GM21423 (cell line): ENCODE data around the gene PAQR7.
A peak's percentile ranks its signal among the peaks of the same experiment; 100 is the strongest.

Source experiments
- ATAC-seq: cut with Tn5 transposase; IDR thresholded peaks from one replicate; pipeline ENCODE4 v1.9.1; 2021; ENCODE audit warnings: mild to moderate bottlenecking, moderate library complexity; ENCODE audit not compliant: unreplicated experiment

The PAQR7 gene

DNA sequence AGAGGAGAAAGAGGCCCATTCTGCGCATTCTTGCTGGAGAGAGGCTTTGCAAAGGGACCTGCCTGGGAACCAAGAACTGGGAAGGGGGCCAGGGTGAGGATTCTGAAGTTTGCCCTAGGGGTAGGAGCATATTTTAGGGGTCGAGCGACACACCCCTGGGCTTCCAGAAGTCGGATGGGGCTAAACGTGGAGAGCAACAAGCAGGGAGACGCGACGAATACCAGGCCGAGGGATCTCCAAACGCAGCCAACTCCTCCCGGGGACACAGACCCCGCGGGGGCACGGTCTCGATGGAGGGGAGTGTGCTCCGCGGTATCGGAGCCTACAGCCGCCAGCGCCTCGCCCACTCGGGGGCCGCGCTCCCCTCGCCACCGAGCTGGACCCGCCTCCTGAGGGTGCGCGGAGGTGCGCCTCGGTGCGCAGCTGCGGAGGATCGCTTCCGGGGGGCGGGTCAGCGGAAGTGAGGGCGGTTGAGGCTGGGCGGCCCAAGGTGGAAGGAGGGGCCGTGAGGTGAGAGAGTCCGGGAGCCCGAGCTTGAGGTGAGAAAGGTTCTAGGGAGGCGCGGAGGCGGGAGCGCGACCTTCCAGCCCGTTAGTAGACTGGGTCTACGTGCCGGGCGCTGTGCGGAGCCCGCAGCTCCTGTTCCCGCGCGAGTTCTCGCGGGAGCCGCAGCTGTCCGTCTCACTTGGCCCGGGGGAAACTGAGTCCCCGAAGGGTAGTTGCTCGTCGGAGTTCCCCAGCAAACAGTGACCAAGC lies 55.8 kb downstream of the PAQR7 start, which contains the start of gene MTFR1L:
Gene MTFR1L (plus strand): TSS at position 464 of the 756 bp plus-strand sequence. CDS start 3,151 bp downstream, outside the sequence.
- ATAC-seq: peak; percentile 76

DNA sequence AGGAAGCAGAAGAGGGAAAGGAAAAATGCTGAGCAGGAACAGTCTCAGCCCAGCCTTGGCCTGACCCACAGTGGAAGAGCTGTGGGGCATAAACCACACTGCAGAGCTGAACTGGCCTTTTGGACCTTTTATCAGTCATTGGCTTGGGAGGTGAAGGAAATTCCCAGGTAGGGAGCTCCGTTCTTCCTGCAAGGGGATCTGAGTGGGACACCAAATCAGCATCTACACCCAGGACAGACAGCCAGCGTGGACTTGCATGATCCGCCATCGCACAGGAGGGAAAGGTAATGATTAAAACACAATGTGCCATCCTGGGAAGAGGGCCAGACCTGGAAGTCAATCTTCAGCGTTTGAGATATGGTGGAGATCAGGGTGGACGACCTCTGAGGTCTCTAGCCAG lies 56.9 kb downstream of the PAQR7 start:
- no peak for ATAC-seq

DNA sequence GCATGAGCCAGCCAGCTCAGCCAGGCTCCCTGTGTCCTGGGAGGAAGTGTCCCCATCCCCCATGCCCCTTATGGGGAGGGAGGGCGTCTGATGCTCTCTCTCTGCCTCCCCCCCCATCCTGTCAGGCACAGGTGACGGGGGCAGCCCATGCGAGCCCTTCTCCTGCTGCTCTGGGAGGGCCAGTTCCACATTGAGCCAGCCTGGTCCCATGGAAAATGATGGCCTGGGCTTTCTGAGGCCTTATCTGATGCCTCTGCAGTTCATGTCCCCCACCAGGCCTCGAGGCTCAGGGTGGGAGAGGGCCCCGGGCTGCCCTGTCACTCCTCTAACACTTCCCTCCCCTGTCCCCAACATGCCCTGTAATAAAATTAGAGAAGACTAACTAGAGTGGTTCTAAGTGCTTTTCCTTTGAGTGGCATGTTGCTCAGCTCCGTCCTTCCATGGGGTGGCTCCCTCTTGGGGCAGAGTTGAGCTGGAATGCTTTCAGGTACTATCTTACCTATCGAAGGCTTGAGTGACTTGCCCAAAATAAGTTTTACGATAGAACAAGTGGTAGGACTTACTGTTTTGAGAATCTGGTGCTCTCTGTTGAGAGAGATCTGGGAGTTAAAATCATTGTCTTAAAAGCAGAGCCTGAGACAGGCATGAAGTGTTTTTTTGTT lies 57.5 kb downstream of the PAQR7 start:
- no peak for ATAC-seq

DNA sequence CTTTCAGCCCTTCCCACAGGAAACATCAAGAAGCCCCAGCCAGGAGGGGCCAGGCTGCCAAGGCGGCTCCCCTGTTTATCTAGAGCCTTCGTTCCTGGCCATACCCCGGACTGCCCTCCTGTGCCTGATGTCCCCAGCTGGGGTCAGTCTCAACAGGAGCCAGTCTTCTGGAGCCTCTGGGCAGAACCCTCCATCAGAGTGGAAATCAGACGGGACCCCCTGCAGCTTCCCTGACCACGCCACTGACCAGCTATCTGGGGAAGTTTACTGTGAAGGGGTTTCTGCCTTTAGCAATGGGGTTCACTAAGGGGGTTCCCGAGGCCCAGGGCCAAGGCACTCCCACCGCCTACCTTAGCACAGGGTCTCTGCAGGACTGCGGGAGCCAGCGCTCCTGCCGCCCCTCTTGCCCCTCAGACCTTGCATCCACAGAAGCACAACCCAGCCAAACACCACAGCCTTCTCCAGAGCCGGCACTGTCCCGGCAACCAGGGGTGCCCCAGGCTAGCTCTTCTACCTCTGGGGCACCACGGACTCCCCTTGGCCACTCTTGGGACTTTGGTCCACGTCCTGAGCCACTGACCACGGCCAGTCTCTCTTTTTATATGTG lies 59.3 kb downstream of the PAQR7 start:
- ATAC-seq: no peak

DNA sequence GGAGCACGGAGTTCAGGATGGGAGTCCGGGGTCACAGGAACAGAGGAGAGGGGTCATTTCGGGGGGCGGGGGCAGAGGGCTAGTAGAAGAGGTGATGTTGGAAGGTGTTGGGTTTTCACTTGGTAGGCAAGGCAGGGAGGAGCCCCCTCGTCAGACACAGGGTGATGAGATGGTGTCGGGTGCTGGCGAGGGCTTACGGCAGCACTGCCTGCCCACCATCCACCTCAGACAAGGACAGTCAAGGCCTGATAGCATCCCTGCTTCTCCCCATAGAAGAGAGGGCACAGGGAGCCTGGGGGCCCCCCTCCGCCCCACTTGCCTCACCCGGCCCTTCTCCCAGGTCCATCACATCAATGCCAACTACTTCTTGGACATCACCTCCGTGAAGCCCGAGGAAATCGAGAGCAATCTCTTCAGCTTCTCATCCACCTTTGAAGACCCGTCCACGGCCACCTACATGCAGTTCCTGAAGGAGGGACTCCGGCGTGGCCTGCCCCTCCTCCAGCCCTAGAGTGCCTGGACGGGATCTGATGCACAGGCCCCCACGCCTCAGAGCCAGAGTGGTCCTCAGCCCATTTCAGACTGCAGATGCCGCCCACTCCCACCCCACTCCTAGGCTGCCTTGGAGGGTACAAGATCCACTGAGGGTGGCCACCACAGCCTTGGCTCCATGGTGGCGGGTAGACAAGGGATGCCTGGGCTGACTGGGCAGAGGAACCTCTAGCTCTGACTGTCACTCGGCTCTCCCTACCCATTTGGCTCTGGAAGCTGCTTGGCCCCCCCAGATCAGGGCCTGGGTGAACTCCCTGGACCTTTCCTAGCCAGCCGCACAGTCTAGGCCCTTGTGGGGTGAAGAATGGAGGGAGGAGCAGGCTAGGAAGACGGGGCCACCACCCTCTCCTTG lies 60.0 kb downstream of the PAQR7 start:
- ATAC-seq: no peak

DNA sequence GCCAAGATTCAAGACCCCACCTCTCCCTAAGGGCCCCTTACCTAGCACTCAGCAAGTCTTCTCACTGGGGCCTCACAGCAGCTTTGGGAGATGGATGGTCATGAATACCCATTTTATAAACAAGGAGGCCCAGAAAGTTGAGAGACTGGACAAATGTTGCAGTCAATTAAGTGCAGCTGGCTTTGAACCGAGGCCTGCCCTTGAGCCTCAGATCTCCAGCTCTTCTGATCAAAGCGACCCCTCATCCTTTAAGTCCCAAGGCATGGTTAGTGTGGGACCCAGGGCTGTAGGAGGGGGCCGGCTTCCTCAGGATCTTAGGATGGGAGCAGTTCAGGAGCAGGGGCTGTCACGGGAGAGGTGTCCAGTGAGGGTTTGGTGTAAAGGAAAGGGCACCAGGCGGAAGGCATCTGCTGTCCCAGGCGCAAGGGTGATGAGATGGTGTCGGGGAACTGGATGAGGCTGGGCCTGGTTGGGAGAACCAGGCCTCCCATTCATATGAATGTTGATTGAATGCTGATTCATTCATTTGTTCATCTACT lies 60.9 kb downstream of the PAQR7 start:
- ATAC-seq: no peak

DNA sequence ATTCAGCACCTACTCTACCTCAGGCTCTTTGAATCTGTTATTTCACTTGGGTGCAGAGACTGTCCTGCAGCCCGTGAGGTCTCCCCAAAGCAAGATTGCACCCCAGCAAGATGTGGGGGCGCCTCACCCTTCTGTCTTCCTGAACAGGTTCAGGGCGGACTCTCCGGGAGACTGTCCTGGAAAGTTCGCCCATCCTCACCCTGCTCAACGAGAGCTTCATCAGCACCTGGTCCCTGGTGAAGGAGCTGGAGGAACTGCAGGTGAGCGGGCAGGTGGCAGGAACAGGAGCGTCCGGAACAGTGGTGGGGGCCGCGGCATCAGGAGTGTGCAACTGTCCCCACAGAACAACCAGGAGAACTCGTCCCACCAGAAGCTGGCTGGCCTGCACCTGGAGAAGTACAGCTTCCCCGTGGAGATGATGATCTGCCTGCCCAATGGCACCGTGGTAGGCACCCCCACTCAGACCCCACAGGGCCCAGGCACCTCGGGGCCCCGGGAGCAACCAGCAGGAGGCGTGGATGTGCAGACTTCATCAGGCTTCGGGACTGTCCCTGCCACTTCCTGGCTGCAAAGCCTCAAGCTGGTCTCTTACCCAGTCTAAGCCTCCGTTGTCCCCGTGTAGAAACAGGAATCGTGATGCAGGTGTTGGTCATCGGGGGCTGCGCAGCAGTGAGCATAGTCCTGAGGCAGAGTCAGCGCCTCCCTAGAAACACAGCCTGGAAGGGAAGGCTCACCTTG lies 61.6 kb downstream of the PAQR7 start:
- no peak for ATAC-seq

DNA sequence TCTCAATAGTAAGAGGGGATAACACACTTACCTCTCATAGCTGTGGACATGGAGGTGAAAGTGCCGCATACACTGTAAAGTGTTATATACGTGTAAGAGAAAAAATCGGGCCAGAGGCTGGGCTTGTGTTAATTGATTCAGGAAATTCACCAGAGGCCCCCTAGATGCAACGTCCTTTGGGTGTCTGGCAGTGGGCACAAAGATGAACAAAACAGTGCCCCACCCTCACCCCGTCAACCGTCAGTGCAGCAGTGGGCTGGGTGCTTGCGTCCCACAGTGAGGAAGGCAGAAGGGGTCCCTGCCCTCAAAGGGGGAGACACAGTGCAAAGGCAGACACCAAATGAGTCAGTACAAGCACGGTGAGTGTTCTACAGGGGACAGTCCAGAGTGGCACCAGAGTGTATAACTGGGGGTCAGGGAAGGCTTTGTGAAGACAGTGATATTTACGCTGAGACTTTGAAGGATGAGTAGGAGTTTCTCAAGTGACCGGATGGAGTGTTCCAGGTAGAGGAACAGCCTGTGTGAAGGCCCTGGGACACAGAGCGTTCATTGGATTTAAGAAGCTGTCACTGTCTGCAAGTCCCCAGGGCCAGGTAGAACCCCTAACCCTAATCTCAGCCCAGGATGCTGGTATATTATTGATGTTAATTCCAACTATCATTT lies 62.3 kb downstream of the PAQR7 start:
- no peak for ATAC-seq
